ENCODE results near the gene SHISA5.

- TF ChIP-seq JUN (IDR thresholded peaks at IDR 0.05) (no peak), E2F6 (IDR thresholded peaks at IDR 0.05; ENCODE audit: borderline replicate concordance, low read depth) (no peak), POLR2A (IDR thresholded peaks at IDR 0.05; ENCODE audit: low read length) (no peak), CTCF (IDR thresholded peaks at IDR 0.05) (no peak), EP300 (IDR thresholded peaks at IDR 0.05) (no peak), KDM1A (IDR thresholded peaks at IDR 0.05; ENCODE audit: low read depth) (no peak), RAD21 (conservative IDR thresholded peaks at IDR 0.05 in 1 of 2, IDR thresholded peaks at IDR 0.05 in 1 of 2) (no peak), POLR2AphosphoS2 (conservative IDR thresholded peaks at IDR 0.05; ENCODE audit: low read length) (no peak), CEBPB (IDR thresholded peaks at IDR 0.05) (no peak), HDAC2 (IDR thresholded peaks at IDR 0.05) (no peak), SMC3 (IDR thresholded peaks at IDR 0.05) (no peak), NFE2L2 (conservative IDR thresholded peaks at IDR 0.05; ENCODE audit: low read length) (no peak)
- TF ChIP-seq, protein P1, sequence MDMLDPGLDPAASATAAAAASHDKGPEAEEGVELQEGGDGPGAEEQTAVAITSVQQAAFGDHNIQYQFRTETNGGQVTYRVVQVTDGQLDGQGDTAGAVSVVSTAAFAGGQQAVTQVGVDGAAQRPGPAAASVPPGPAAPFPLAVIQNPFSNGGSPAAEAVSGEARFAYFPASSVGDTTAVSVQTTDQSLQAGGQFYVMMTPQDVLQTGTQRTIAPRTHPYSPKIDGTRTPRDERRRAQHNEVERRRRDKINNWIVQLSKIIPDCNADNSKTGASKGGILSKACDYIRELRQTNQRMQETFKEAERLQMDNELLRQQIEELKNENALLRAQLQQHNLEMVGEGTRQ (IDR thresholded peaks at IDR 0.05): no peak
These were observed 34.7 kb downstream of the SHISA5 start for GRCh38 chr3:48469046-48469915.

Data from A549 (cell line).